ENCODE results near the gene GALT.

Gene GALT

GRCh38 chr9:34646211-34647083 is at the start of gene GALT:
Gene GALT, plus strand, starts transcription at chr9:34646675. Its CDS starts 30 bp downstream, at chr9:34646705.
- DNase-seq (ENCODE audit: low spot score), result peak; percentile 95

DNA sequence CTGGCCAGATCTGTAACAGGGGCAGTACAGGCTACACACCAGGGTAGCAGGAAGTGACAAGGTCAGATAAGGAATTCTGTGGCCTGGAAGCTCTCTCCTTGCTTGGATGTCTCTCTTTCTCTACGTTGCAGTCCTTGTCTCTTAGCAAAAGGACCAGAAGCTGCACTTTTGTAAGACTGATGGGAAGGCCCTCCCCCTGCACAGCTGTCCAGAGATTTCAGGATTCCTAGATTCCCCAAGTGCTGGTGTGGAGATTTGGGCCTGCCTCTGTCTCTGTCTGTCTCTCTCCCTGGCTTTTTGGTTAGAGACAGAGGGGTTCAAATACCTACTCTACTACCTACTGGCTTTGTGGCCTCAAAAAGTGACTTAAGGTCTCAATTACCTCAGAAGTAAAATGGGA is 46.9 kb upstream of the GALT start:
- no peak for DNase-seq (ENCODE audit: low spot score)

- DNase-seq (ENCODE audit: low spot score), result no peak
Measured at GRCh38 chr9:34600908-34601307, 45.6 kb upstream of the GALT start.

DNA sequence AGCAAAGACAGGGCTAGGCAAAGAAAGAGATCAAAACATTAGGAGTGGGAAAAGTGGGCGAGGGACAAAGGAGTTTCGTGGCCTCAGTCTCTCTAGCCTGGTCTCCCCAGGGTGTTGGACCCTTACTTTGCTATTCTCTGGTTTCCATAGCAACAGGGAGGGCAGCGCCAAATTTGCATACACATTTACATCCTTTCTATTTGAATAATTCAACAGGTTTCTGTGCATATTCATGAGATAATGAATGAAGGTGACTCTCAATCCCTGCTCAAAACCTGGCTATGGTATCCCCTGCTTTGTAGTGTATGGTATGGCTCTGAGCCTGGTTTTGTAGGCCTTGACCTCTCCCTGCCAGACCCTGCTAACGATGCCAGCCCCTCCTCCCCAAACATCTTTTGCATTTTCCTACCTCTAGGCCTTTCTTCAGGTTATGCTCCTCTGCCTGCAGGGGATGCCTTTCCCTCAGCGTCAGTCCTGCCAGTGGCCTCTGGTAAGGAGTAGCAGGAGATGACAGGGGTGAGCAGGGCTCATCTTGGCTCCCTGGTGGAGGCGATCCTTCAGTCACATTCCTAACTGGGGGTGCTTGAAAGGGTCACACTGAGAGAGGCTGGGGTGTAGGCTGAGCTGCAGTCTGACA is 44.4 kb upstream of the GALT start:
- DNase-seq (ENCODE audit: low spot score), result no peak

DNA sequence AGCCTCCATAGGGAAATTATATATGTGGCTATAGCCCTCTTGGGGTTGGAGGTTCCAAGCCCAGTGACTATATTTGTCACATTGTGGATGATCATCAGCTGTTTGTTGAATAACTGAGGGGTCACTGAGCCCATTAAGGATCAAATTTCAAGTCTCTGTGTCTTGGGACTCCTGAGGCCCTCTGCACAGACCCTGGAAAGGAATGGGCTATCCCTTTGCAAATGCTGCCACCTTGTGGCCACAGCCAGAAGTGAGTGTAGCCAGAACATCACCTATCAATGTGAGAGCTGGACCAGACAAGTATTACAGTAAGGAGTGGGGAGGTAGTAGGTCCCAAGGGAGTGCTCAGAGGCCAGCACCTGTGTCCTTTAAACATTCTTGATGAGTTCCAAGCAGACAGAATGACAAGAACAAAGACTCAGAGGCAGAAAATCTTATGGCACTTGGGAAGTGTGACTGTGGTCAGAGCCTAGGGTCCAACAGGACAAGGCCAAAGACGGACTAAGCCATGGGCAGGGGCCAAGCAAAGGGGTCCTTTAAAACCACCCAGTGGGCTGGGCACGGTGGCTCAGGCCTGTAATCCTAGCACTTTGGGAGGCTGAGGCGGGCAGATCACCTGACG is 42.8 kb upstream of the GALT start:
- DNase-seq (ENCODE audit: low spot score), result peak; percentile 93

DNA sequence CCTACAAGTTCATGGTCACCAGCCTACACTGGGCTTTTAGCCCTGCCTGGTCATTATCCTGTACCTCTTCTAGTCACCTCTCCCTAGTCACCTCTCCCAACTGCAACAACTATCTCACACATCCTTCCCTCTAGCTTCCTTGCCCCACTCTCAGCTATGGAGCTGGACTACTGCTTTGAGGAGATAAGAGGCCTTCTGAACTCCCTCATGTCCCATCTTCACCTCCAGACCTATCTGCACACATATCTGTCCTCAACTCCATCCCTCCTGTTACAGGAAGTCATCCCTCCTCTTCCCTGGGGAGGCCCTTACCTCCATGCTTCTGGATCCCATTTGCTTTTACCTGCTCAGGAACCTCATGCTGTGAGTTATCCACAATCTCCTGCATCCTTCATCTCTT is 40.3 kb upstream of the GALT start:
- DNase-seq (ENCODE audit: low spot score), result no peak

DNA sequence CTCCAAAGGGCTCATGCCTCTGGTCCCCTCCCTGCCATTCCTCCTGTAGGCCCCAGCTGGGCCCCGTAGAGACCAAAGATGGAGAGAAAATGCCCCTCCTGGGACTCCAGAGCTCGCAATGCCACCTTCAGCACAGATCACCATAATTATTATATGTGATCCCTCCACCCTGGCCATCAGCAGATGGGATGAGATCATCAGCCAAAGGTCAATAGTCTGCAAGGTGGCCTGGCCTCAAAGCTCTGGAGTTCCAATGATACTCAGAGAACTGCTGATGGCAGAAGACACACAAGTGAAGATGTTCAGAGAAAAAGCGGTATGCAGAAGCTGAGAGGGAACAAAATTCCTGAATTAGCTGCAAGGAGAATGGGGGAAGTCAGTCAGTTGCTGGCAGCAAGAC is 39.6 kb upstream of the GALT start:
- no peak for DNase-seq (ENCODE audit: low spot score)

GRCh38 chr9:34607331-34607730 is 39.1 kb upstream of the GALT start:
- DNase-seq (ENCODE audit: low spot score), result no peak

- no peak for DNase-seq (ENCODE audit: low spot score)
Measured at GRCh38 chr9:34610434-34611206, 35.9 kb upstream of the GALT start.

DNA sequence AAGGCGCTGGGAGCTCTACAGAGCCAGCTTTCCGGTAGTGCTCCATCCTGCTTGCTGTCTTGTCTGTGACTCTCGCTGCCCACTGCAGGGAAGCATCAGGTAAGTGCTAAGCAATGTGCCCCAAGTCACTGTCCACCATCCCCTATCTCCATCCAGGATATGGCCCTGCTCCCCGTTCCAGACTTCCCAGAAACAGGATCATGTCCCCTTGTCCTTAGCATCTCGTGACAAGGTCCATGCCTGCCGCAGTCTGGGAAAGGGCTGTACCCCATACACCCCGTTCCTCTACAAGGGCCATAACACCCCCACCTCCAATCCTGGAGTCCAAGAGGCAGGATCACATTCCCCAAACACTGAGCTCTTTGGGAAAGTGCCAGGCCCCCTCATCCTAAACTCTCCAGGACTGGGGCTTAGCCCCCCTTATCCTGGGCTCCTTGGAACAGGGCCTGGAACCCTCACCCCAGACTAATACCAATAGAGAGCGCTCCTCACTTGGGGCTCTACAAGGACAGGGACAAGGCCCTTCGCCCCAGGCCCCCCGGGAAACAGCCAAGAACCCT is 35.1 kb upstream of the GALT start:
- DNase-seq (ENCODE audit: low spot score), result no peak

GRCh38 chr9:34611811-34612787 is 34.4 kb upstream of the GALT start, which contains the start of gene RPP25L:
Gene RPP25L, minus strand, starts transcription at chr9:34612097. Its CDS starts 801 bp downstream, at chr9:34611296.
- DNase-seq (ENCODE audit: low spot score), result peak; percentile 90

DNA sequence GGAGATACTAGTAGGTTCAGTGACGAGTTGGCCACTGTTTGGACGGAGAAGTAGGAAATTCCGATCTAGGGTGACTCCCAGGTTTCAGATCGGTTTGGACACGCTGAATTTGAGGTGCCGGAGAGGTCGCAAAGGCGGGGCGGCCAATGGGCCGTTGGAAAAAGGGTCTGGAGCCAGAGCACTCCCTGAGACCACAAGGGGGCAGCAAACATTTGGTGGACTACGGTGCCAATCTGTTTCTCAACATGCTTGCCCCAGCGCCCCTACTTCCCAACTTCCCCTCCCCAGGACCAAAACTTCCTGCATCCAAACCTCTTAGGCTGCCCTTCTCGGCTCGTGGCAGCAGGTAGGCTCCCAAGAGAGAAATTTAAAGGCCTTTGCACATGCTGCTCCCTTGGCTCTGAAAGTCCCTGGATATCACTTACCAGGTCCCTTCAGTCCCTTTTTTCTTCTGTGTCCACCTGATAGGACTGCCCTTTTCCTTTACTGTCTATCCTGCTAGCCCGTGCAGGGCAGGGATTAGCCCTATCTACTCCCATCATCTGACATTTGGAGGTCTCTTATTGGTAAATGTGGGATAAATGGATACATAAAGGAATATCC is 33.6 kb upstream of the GALT start:
- DNase-seq (ENCODE audit: low spot score), result peak; percentile 88

DNA sequence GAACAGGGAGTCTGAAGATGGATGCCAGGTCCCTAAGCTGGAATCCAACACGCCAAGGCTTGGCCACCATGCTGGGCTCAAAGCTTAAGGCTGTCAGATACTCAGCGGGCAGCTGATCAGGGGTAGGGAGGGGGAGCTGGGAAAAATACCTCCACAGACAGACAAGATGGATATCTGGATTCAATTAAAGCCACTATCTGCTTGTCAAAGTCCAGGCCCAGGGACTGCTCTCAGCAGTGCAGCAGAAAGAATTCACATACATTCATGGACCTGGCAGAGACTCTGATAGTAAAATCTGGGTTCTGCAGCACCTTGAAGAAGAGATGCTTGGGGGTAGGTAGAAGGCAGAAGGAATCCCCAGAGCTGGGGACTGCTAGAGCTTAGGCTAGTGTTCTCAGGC is 31.3 kb upstream of the GALT start:
- no peak for DNase-seq (ENCODE audit: low spot score)

- peak; percentile 97 for DNase-seq (ENCODE audit: low spot score)
Measured at GRCh38 chr9:34620061-34620994, 26.1 kb upstream of the GALT start, which contains the start of gene DCTN3. Gene DCTN3, minus strand, starts transcription at chr9:34620495. Its CDS starts 31 bp downstream, at chr9:34620464.

DNA sequence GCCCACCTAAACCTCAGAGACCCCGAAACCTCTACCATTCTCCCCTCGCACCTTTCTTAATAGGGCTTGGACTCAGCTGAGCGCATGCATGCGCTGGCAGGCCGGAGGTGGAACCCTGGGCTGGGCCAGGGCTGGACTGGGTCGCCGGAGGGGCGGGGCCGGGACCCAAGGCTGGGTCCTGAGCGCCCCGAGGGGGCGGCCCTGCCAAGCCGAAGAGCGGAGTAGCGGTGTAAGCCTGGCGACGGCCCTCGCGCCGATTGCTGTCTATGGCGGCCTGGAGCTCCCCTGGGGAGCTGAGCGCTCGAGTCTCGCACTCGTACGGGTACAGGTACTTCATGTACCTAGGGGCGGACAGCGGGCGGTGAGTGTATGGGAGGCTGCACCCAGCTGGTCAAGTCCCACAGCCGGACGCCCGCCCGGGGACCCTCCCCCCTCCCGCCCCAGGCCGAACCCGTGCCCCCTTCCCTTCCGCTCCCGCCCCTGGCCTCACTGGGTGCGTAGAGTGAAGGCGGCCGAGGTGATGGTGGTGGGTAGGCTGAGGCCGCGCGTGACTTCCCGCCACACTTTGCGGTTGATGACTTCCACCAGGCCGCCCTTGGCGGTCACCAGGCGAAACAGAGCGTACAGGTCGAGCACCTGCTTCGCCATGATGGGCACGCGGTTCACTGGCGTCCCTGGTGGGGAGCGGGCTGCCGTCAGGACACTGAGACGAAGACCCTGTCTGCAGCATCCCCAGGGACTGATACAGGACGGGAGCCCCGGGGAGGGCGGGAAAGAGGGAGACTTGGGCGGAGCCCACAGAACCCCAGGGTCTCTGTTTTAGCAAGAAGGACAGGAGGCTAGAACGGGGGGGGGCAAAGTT is 22.9 kb upstream of the GALT start:
- DNase-seq (ENCODE audit: low spot score), result no peak

DNA sequence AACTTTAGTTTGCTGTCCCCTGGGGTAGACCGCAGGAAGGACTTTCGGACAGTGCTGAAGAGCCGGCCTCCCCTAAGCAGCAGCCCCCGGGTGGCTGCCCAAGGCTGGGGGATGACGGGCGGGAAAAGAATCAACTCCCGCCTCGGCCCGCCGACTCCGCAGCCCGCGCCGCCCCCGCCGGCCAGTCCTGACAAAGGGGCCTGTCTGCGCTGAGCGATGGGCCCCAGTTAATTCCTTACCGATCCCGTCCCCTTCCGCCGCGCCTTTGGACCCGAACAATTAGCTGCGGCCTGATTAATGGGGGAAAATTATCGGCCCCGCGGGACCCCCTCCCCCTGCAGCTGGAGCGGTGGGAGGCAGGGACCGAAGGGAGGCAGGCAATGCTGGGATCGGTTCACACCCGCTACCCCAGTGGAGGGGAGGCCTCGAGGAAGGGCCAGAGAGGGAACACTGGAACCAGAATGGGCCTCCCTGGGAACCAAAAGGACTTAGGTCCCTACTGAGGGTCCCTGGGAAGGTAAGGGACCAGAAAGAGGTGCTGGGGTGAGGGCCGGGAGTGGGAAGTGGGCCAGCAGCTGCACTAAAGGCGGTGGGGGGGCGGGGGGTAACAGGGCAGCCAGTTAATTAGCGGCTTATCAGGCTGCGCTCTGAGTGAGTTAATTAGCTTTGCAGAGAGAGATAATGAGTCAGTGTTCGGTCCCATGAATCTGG is 21.8 kb upstream of the GALT start:
- DNase-seq (ENCODE audit: low spot score), result no peak

- no peak for DNase-seq (ENCODE audit: low spot score)
Measured at GRCh38 chr9:34625186-34625486, 21.3 kb upstream of the GALT start.
